Testis (tissue), 2 donors: ENCODE measurements around the gene GRM7.

Source experiments
- POLR2A ChIP-seq: fragments of 450-650 bp; IDR thresholded peaks from one replicate; pipeline ENCODE4 v1.6.1; 2017; ENCODE audit warnings: antibody characterized with exemption, mild to moderate bottlenecking, moderate library complexity
- TF ChIP-seq, protein P1 (sequence below), 3 experiments: fragments of 450-650 bp in 2 of 3; fragments of 200-600 bp in 1 of 3; sonication (generic) in 1 of 3; IDR thresholded peaks; one replicate each; pipeline ENCODE4 v1.5.1; 2016 to 2019; ENCODE audit warnings: antibody characterized with exemption in 3 of 3, mild to moderate bottlenecking in 2 of 3, moderate library complexity in 1 of 3

- TF ChIP-seq, protein P1, sequence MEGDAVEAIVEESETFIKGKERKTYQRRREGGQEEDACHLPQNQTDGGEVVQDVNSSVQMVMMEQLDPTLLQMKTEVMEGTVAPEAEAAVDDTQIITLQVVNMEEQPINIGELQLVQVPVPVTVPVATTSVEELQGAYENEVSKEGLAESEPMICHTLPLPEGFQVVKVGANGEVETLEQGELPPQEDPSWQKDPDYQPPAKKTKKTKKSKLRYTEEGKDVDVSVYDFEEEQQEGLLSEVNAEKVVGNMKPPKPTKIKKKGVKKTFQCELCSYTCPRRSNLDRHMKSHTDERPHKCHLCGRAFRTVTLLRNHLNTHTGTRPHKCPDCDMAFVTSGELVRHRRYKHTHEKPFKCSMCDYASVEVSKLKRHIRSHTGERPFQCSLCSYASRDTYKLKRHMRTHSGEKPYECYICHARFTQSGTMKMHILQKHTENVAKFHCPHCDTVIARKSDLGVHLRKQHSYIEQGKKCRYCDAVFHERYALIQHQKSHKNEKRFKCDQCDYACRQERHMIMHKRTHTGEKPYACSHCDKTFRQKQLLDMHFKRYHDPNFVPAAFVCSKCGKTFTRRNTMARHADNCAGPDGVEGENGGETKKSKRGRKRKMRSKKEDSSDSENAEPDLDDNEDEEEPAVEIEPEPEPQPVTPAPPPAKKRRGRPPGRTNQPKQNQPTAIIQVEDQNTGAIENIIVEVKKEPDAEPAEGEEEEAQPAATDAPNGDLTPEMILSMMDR (IDR thresholded peaks at IDR 0.05): no peak
- no peak for TF ChIP-seq POLR2A
These were observed 790.4 kb downstream of the GRM7 start for GRCh38 chr3:7651274-7651673.
